Measurements from ENCODE around the gene ALG6.

Gene ALG6

GRCh38 chr1:63359561-63359960 is 7.9 kb upstream of the ALG6 start:
- TF ChIP-seq POLR2A (IDR thresholded peaks at IDR 0.05; ENCODE audit: low read depth, low read length): no peak
- DNase-seq (ENCODE audit: insufficient read length, low spot score): no peak
- no peak for FAIRE-seq

- TF ChIP-seq POLR2A (IDR thresholded peaks at IDR 0.05; ENCODE audit: low read depth, low read length): no peak
- FAIRE-seq (no peak), DNase-seq (ENCODE audit: insufficient read length, low spot score) (no peak)
Measured at GRCh38 chr1:63362073-63362472, 5.4 kb upstream of the ALG6 start.

GRCh38 chr1:63362578-63362977 is 4.8 kb upstream of the ALG6 start:
- FAIRE-seq (no peak), DNase-seq (ENCODE audit: insufficient read length, low spot score) (no peak)
- TF ChIP-seq POLR2A (IDR thresholded peaks at IDR 0.05; ENCODE audit: low read depth, low read length): no peak

GRCh38 chr1:63363014-63363413 is 4.4 kb upstream of the ALG6 start:
- no peak for DNase-seq (ENCODE audit: insufficient read length, low spot score)
- no peak for TF ChIP-seq POLR2A (IDR thresholded peaks at IDR 0.05; ENCODE audit: low read depth, low read length)
- FAIRE-seq: no peak

GRCh38 chr1:63366908-63367214 is 566 bp upstream of the ALG6 start:
- DNase-seq (ENCODE audit: insufficient read length, low spot score) (no peak), FAIRE-seq (no peak)
- no peak for TF ChIP-seq POLR2A (IDR thresholded peaks at IDR 0.05; ENCODE audit: low read depth, low read length)

- DNase-seq (ENCODE audit: insufficient read length, low spot score) (no peak), FAIRE-seq (peak; percentile 55)
- TF ChIP-seq POLR2A (IDR thresholded peaks at IDR 0.05; ENCODE audit: low read depth, low read length): no peak
Measured at GRCh38 chr1:63368131-63368530, 704 bp downstream of the ALG6 start.

GRCh38 chr1:63379583-63379982 is 12.2 kb downstream of the ALG6 start:
- DNase-seq (ENCODE audit: insufficient read length, low spot score) (no peak), FAIRE-seq (no peak)

GRCh38 chr1:63381741-63382140 is 14.3 kb downstream of the ALG6 start:
- no peak for TF ChIP-seq POLR2A (IDR thresholded peaks at IDR 0.05; ENCODE audit: low read depth, low read length)
- FAIRE-seq (no peak), DNase-seq (ENCODE audit: insufficient read length, low spot score) (no peak)

More at GRCh38 chr1:63379583-63379982, 12.2 kb downstream of the ALG6 start:
- no peak for TF ChIP-seq POLR2A (IDR thresholded peaks at IDR 0.05; ENCODE audit: low read depth, low read length)

- no peak for FAIRE-seq
- DNase-seq (ENCODE audit: insufficient read length, low spot score): no peak
- TF ChIP-seq POLR2A (IDR thresholded peaks at IDR 0.05; ENCODE audit: low read depth, low read length): no peak
Measured at GRCh38 chr1:63401945-63402344, 34.5 kb downstream of the ALG6 start.

- TF ChIP-seq POLR2A (IDR thresholded peaks at IDR 0.05; ENCODE audit: low read depth, low read length): no peak
- no peak for DNase-seq (ENCODE audit: insufficient read length, low spot score)
- no peak for FAIRE-seq
Measured at GRCh38 chr1:63403386-63403785, 36.0 kb downstream of the ALG6 start.

- DNase-seq (ENCODE audit: insufficient read length, low spot score) (no peak), FAIRE-seq (no peak)
- TF ChIP-seq POLR2A (IDR thresholded peaks at IDR 0.05; ENCODE audit: low read depth, low read length): no peak
Measured at GRCh38 chr1:63405021-63405420, 37.6 kb downstream of the ALG6 start.

- TF ChIP-seq POLR2A (IDR thresholded peaks at IDR 0.05; ENCODE audit: low read depth, low read length): no peak
- DNase-seq (ENCODE audit: insufficient read length, low spot score) (no peak), FAIRE-seq (no peak)
Measured at GRCh38 chr1:63405987-63406386, 38.6 kb downstream of the ALG6 start.

GRCh38 chr1:63407002-63407401 is 39.6 kb downstream of the ALG6 start:
- DNase-seq (ENCODE audit: insufficient read length, low spot score): no peak
- FAIRE-seq: no peak
- TF ChIP-seq POLR2A (IDR thresholded peaks at IDR 0.05; ENCODE audit: low read depth, low read length): no peak

GRCh38 chr1:63408331-63408730 is 40.9 kb downstream of the ALG6 start:
- no peak for TF ChIP-seq POLR2A (IDR thresholded peaks at IDR 0.05; ENCODE audit: low read depth, low read length)

GRCh38 chr1:63411066-63411465 is 43.6 kb downstream of the ALG6 start:
- DNase-seq (ENCODE audit: insufficient read length, low spot score): no peak
- TF ChIP-seq POLR2A (IDR thresholded peaks at IDR 0.05; ENCODE audit: low read depth, low read length): no peak
- no peak for FAIRE-seq

More at GRCh38 chr1:63408331-63408730, 40.9 kb downstream of the ALG6 start:
- FAIRE-seq (no peak), DNase-seq (ENCODE audit: insufficient read length, low spot score) (no peak)

- TF ChIP-seq POLR2A (IDR thresholded peaks at IDR 0.05; ENCODE audit: low read depth, low read length): no peak
- FAIRE-seq: no peak
- no peak for DNase-seq (ENCODE audit: insufficient read length, low spot score)
Measured at GRCh38 chr1:63413394-63413793, 46.0 kb downstream of the ALG6 start.

Measured in H54 (cell line).